BLaER1 (cell line): ENCODE measurements around the gene COPS7B.
A peak's percentile ranks its signal among the peaks of the same experiment; 100 is the strongest.

Source experiments
- H3K27ac ChIP-seq: shearing (Covaris generic); formaldehyde crosslinking; 2 replicates; pipeline ENCODE4 v1.8.1; 2022
- H3K27me3 ChIP-seq: shearing (Covaris generic); formaldehyde crosslinking; 2 replicates; pipeline ENCODE4 v1.8.1; 2022
- H3K36me3 ChIP-seq: shearing (Covaris generic); formaldehyde crosslinking; 2 replicates; pipeline ENCODE4 v1.8.1; 2022
- H3K4me1 ChIP-seq: shearing (Covaris generic); formaldehyde crosslinking; 2 replicates; pipeline ENCODE4 v1.8.1; 2022
- H3K4me2 ChIP-seq: shearing (Covaris generic); formaldehyde crosslinking; 2 replicates; pipeline ENCODE4 v1.8.1; 2022
- H3K4me3 ChIP-seq: shearing (Covaris generic); formaldehyde crosslinking; 2 replicates; pipeline ENCODE4 v1.8.1; 2022
- H3K9ac ChIP-seq: shearing (Covaris generic); formaldehyde crosslinking; 2 replicates; pipeline ENCODE4 v1.8.1; 2022
- H3K9me3 ChIP-seq: shearing (Covaris generic); formaldehyde crosslinking; 2 replicates; pipeline ENCODE4 v1.8.1; 2022
- H4K20me1 ChIP-seq: shearing (Covaris generic); formaldehyde crosslinking; 2 replicates; pipeline ENCODE4 v1.8.1; 2022
- Cebpa-rat ChIP-seq: shearing (Covaris generic); IDR thresholded peaks from 2 replicates; pipeline ENCODE4 v1.8.1; 2022

COPS7B gene

DNA sequence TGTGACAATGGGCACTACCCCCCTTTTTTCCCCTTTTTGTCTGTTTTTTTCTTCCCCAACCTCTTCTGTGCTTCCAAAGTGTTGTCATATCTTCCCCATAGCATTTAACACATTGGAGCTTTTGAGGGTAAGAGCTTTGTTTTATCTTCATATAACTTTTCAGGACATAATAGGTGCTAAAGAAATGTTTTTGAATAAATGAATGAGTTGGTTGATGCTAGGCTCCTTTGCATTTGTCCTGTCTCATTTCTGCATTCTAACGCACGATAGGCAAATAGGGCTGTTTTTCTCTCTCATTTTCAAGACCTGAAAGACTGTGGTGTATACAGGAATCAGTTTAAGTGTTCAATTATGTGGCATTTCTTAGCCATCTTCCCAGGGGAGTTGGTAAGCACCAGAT, 832 bp upstream of the COPS7B start:
- no peak for TF ChIP-seq Cebpa-rat
- Histone ChIP-seq H3K27ac (no peak overlapping the region), H3K9ac (no peak overlapping the region)

DNA sequence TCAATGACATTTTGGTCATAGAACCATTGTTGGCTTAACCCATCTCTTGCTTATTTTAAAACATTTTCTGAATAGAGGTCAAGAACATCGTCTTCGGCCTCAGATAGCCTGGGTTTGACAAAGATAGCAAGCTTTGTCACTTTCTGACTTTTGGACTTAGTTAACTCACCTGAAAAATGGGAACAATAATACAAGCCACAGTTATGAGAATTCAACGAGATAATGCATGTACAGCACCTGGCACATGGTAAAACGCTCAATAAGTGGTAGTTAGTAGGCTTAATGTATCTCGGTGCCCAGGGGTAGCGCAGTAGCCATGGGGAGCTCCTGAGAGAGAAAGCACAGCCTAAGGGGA, 446 bp upstream of the COPS7B start:
- Histone ChIP-seq H3K9me3 (no peaks in the 10 kb centered on the region), H3K9ac (peak overlapping the region; percentile 84), H3K27me3 (no peaks in the 10 kb centered on the region), H3K27ac (peak overlapping the region; percentile 78), H3K4me1 (peaks cover 49% of the 10 kb centered on the region), H3K4me3 (peak overlapping the region; percentile 94), H3K4me2 (peak overlapping the region; percentile 91), H3K36me3 (peaks cover 24% of the 10 kb centered on the region), H4K20me1 (peaks cover 44% of the 10 kb centered on the region)
- TF ChIP-seq Cebpa-rat, result no peak

More for the DNA sequence above, 832 bp upstream of the COPS7B start:
- H3K27me3 ChIP-seq, result no peaks in the 10 kb centered on the region
- peaks cover 22% of the 10 kb centered on the region for H3K36me3 ChIP-seq
- H3K4me2 ChIP-seq, result peak overlapping the region; percentile 91
- no peak overlapping the region for H3K4me3 ChIP-seq
- peaks cover 44% of the 10 kb centered on the region for H4K20me1 ChIP-seq
- H3K9me3 ChIP-seq, result no peaks in the 10 kb centered on the region
- peaks cover 49% of the 10 kb centered on the region for H3K4me1 ChIP-seq

DNA sequence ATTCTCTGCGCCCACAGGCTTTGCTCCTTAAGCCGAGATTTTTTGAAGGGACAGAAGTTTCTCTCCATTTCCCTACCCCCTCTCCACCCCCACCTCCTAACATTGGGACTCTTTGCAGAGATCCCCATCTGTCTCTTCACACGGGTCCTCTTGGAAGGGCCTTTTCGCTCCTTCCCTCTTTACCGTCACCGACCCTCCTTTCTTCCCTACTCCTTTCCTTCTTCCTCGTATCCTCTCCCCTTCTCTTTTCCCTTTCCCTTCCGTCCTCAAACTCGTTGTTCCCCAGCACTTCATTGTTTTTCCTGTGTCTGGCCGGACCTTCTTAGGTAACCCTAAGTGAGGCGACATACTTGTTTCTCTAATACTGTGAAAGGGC, 660 bp downstream of the COPS7B start:
- TF ChIP-seq Cebpa-rat, result no peak

DNA sequence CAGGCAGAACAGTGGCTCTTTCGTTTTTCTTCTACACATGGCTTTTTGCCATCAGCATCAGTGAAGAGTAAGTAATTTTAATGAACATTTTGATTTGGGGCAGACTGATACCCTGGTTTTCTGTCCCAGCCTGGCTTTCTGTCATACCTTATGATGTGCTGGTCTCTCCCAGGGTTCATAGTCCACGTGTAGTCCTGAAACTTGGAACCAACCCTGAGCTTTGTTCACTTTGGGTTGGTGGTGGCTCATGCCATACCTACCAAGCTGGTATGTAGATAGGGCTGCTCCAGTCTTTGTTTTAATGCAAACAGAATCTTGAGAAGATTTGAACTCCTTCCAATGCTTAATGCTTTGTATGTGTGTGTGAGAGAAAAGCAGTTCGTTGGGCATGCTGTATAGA, 4.9 kb downstream of the COPS7B start:
- H3K9ac ChIP-seq, result no peak overlapping the region
- peaks cover 19% of the 10 kb centered on the region for H3K4me1 ChIP-seq
- H4K20me1 ChIP-seq, result peaks cover 83% of the 10 kb centered on the region
- no peaks in the 10 kb centered on the region for H3K27me3 ChIP-seq
- peaks cover 77% of the 10 kb centered on the region for H3K36me3 ChIP-seq
- no peak overlapping the region for H3K4me3 ChIP-seq
- no peak overlapping the region for H3K4me2 ChIP-seq
- H3K9me3 ChIP-seq, result no peaks in the 10 kb centered on the region
- no peak for TF ChIP-seq Cebpa-rat
- H3K27ac ChIP-seq, result no peak overlapping the region

More for the DNA sequence above, 660 bp downstream of the COPS7B start:
- Histone ChIP-seq H3K4me3 (peak overlapping the region; percentile 94), H3K9ac (peak overlapping the region; percentile 84), H3K27me3 (no peaks in the 10 kb centered on the region), H3K4me1 (peaks cover 49% of the 10 kb centered on the region), H4K20me1 (peaks cover 55% of the 10 kb centered on the region), H3K36me3 (peaks cover 35% of the 10 kb centered on the region), H3K9me3 (no peaks in the 10 kb centered on the region), H3K27ac (peak overlapping the region; percentile 78), H3K4me2 (peak overlapping the region; percentile 91)

DNA sequence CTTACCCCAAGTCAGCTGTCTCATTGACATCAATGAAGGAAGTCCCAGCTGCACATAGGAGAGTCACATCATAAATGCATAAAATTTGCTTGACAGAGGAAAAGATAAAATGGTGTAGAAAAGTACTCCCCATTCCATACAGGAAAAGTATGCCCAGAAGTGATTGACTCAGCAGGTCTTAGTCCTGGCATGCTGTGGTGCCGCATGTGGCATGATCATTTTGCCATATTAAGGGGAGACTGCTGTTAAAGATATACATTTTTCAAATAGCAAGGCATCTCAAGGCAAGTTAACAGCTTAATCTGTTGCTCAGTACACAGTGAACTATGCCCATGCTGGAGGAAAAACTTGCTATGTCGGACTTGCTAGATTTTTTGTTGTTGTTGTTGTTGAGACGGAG, 8.1 kb downstream of the COPS7B start:
- H3K27ac ChIP-seq, result no peak overlapping the region
- H3K27me3 ChIP-seq, result no peaks in the 10 kb centered on the region
- H3K4me3 ChIP-seq, result no peak overlapping the region
- H3K36me3 ChIP-seq, result peaks cover 99% of the 10 kb centered on the region
- no peak overlapping the region for H3K4me2 ChIP-seq
- H4K20me1 ChIP-seq, result peaks cover 58% of the 10 kb centered on the region
- H3K4me1 ChIP-seq, result no peaks in the 10 kb centered on the region
- no peaks in the 10 kb centered on the region for H3K9me3 ChIP-seq
- TF ChIP-seq Cebpa-rat, result no peak
- no peak overlapping the region for H3K9ac ChIP-seq

DNA sequence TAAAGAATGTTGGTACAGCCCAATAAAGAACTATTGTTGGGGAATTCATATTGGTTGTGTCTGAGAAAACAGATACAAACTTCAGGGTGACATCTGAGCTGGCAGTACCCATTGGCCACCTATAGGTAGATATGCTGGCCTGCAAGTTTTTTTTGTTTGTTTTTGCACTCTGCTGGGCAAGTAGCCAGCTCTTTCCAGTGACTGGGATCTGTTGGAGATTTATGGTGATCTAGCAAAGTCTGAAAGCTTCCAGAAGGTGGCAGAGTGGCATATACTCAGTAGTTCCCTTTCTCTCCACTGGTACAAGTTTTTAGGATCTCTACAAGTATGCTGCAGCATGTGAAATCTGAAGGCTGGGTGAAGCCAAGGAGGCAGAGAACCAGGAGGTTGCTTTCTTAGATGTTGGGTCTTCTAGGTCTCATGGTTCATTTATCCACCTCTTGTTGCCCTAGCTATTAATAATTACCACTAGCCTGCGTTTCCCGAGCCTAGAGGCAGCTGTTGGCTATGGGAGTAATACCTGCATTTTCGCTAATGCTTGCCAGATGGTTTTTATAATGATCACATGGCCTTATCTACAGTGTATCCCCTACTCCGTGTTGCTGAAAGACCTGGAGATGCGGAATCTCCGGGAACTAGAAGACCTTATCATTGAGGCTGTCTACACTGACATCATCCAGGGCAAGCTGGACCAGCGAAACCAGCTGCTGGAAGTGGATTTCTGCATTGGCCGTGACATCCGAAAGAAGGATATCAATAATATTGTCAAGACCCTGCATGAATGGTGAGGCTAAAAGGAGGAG, 9.5 kb downstream of the COPS7B start:
- H4K20me1 ChIP-seq, result peaks cover 54% of the 10 kb centered on the region
- no peak overlapping the region for H3K4me2 ChIP-seq
- peaks cover 100% of the 10 kb centered on the region for H3K36me3 ChIP-seq
- H3K27ac ChIP-seq, result no peak overlapping the region
- no peaks in the 10 kb centered on the region for H3K4me1 ChIP-seq
- H3K4me3 ChIP-seq, result no peak overlapping the region
- no peak for TF ChIP-seq Cebpa-rat
- no peaks in the 10 kb centered on the region for H3K27me3 ChIP-seq
- H3K9ac ChIP-seq, result no peak overlapping the region
- H3K9me3 ChIP-seq, result no peaks in the 10 kb centered on the region

DNA sequence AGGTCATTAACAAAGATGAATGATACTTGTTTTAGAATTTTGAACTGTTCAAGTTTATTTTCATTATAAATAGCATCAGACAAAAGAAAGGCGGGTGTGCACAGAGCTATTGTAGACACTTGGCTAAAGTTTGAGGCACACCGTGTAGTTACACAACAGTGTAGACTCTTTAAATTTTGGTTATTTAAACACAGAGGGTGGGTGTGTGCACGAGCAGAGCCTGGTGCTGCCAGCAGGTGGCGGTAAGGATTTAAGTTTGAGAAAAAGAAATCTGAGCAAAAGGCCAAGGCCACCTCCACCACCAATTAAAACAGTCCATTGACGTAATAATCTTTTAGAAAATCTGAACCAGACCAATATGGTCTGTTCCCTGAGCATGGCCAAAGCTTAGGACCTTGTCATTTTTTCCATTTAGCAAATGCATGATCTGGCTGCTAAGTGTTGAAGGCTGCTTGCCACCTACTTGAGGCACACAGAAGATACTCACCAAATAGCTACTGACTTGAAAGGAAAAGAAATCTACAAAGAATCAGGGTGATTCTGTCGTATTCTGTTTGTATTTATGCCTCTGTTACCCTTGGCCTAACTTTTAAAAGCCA, 14.3 kb downstream of the COPS7B start:
- no peaks in the 10 kb centered on the region for H3K9me3 ChIP-seq
- no peak overlapping the region for H3K4me3 ChIP-seq
- no peak for TF ChIP-seq Cebpa-rat
- H4K20me1 ChIP-seq, result peaks cover 37% of the 10 kb centered on the region
- H3K9ac ChIP-seq, result no peak overlapping the region
- no peak overlapping the region for H3K4me2 ChIP-seq
- no peaks in the 10 kb centered on the region for H3K27me3 ChIP-seq
- no peak overlapping the region for H3K27ac ChIP-seq
- peaks cover 99% of the 10 kb centered on the region for H3K36me3 ChIP-seq
- H3K4me1 ChIP-seq, result no peaks in the 10 kb centered on the region

DNA sequence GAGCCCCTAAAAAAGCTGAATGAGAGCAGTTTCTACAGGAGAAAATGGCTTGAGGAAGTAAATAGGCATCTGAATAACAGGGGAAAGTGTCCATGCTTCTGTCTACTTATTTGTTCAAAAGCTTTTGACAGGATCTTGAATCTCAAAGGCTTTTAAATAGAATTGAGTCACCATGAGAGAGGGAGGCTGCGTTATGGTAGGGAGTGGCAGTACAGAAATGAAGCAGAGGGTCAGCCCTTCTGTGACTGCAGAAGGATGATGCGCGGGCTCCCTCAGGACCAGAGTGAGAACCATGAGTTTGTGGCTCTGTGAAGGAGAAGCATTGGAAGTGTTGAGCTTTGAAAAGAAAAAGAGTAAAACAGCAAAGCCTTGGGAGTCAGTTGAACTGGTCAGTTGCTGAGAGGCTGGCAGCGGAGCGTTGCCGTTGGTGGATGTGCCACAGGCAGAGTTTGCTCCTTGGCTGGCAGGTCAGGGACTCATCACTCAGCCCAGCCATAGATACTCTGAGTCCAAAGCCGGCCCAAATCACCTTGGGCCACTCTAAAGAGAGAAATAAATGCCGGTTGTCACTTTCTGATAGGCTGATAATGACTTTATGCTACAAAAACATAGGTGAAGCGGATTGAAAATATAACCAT, 17.4 kb downstream of the COPS7B start:
- peaks cover 97% of the 10 kb centered on the region for H3K36me3 ChIP-seq
- no peak overlapping the region for H3K4me3 ChIP-seq
- no peak for TF ChIP-seq Cebpa-rat
- H3K9ac ChIP-seq, result no peak overlapping the region
- H3K9me3 ChIP-seq, result no peaks in the 10 kb centered on the region
- no peaks in the 10 kb centered on the region for H3K27me3 ChIP-seq
- H3K4me1 ChIP-seq, result no peaks in the 10 kb centered on the region
- peaks cover 57% of the 10 kb centered on the region for H4K20me1 ChIP-seq
- H3K4me2 ChIP-seq, result no peak overlapping the region
- H3K27ac ChIP-seq, result no peak overlapping the region

DNA sequence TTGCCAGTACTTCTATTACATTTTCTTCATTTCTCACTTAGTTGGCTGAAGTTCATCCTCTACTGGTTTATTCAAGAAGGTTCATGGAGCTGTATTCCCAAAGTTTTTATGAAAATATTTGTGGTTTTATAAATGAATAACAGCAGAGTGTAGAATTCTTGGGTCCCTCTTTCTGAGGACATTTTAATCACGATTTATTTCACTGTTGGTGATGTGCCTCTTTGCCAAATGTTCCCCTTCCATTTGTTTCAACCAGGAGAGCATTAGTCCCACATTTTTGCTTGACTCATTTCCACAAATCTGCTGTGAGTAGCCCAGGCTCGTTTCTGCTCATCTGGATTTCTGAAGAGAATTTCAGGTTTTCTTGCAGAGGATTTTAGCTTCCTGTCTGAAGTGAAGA, 20.8 kb downstream of the COPS7B start:
- Histone ChIP-seq H3K9ac (no peak overlapping the region), H3K27me3 (no peaks in the 10 kb centered on the region), H3K4me3 (no peak overlapping the region), H3K9me3 (no peaks in the 10 kb centered on the region), H3K4me1 (no peaks in the 10 kb centered on the region), H3K36me3 (peaks cover 97% of the 10 kb centered on the region), H3K4me2 (no peak overlapping the region), H4K20me1 (peaks cover 43% of the 10 kb centered on the region), H3K27ac (no peak overlapping the region)
- TF ChIP-seq Cebpa-rat, result no peak

DNA sequence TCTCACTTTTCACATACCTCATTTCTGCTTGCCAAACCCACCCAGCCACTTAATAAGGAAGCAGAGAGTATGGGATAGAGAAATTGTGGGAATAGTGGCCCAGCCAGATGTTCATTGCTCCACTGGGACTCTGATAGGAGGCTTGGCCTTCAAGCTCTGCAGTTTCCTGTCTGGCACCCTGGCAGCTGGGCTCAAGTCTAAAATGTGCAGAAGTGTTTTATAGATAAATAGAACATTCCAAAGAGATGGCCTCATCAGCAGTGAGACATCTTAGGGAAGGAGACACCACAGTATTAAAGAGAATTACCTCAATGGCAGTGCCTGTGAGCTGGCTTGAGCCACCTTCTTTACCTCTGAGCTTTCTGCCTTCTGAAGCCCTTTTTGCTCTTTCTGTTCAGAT, 24.7 kb downstream of the COPS7B start:
- H3K27ac ChIP-seq, result no peak overlapping the region
- peaks cover 93% of the 10 kb centered on the region for H3K36me3 ChIP-seq
- no peak for TF ChIP-seq Cebpa-rat

More for the DNA sequence above, 24.7 kb downstream of the COPS7B start:
- Histone ChIP-seq H4K20me1 (peaks cover 17% of the 10 kb centered on the region; the same call in 1 of the 2 replicates), H3K4me1 (no peaks in the 10 kb centered on the region), H3K27me3 (no peaks in the 10 kb centered on the region), H3K9ac (no peak overlapping the region), H3K4me3 (no peak overlapping the region), H3K9me3 (peaks cover 31% of the 10 kb centered on the region), H3K4me2 (no peak overlapping the region)
